CD4-positive, alpha-beta T cell treated with Interleukin-6 for 4 hours (primary cell): ENCODE data around the gene PPP1CC.

Experiments used
- DNase-seq: peaks from one replicate; pipeline ENCODE4 v3.0.0-alpha.2; 2020; ENCODE audit warnings: mixed read lengths

Gene PPP1CC

GRCh38 chr12:110683888-110684287 is 58.8 kb downstream of the PPP1CC start:
- no peak for DNase-seq

DNA sequence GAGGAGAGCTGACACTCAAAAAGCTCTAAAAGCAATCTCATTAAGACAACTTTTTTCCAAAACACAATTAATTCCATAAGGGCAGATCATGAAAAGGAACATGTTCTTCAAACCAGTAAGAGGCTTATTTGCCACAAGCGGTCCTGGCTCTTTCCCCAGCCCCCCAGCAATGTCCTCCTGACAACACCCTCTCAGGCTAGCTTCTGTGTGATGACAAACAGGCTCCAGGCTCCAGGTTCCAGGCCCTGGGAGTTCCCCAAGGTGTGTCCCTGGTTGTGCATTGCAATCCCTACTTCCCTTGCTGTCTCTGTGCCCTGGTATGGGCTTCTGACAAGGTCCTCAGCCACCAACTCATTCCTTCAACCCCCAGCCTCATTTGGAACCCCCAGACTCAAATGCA is 62.7 kb downstream of the PPP1CC start:
- no peak for DNase-seq

- no peak for DNase-seq
Observed at GRCh38 chr12:110679201-110679600, 63.5 kb downstream of the PPP1CC start.

GRCh38 chr12:110677982-110678381 is 64.7 kb downstream of the PPP1CC start:
- no peak for DNase-seq

GRCh38 chr12:110677206-110677911 is 65.3 kb downstream of the PPP1CC start:
- DNase-seq, result peak; percentile 17

DNA sequence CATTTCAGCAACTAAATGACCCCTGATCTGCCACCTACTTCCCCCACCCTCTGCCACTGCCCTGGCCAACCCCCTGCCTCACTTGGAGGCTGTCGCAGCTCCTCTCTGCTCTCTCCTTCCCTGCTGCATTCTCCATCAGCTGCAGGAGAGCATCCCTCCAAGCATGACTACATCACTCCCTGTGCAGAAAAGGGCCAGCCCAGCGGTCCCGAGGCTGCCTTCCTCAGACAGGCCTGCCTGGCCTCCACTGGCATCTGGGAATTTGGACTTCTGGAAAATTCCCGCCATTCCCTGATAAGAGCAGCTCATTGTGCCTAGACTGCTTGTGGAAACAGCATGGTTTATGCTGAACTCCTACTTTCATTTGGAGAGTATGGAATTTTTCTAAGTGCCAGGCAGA is 66.5 kb downstream of the PPP1CC start:
- no peak for DNase-seq

DNA sequence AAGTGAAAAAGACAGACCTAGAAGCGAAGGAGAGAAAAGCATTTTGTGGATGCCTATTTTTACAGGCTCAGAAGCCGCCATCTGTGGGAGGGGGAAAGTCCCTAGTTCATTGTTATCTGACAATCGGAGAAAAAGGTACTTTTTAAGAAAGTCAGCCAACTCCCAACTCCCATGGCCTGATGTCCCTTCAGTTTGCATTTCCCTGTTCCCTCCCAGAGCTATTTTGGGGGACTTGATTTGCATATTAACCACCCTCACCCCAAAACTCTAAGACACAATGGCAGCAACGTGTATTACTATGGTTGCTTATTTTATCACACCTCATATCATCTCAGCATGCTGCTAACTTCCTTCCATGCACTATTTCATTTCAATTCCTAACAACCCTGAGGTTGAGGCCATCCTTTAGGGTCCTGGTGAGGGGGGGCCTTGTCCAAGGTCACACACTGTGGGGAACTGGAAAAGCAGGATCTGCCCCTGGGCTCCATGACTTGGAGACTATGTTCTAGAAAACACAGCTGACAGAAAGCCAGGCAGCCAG is 72.5 kb downstream of the PPP1CC start:
- DNase-seq, result peak; percentile 7
